SK-N-SH (cell line): ENCODE results near the gene ZNF692. TPM values are rescaled to one million over a fixed set of nuclear protein-coding genes. Genes with fewer than 3 reads are reported as not detected.
A peak's percentile ranks its signal among the peaks of the same experiment; 100 is the strongest.

Experiments
- CTCF ChIA-PET: fragments of 300-600, 350-600 bp; formaldehyde crosslinking; extraction: SDS; loops from one replicate; lab custom pipeline; 2021; lab: Yijun Ruan, JAX
- POLR2A ChIA-PET: fragments of 350-600 bp; sonication (Branson Sonifier 250); formaldehyde crosslinking; extraction: SDS; loops from one replicate; lab custom pipeline; 2020; ENCODE audit warnings: antibody characterized with exemption, inconsistent platforms; lab: Yijun Ruan, JAX
- DNase-seq: peaks from one replicate; pipeline ENCODE4 v3.0.0; 2012
- H2AFZ ChIP-seq: fragments of 200-600 bp; sonication (generic); 2 replicates; pipeline ENCODE4 v1.8.1; 2016; ENCODE audit warnings: antibody characterized with exemption, mild to moderate bottlenecking, low read depth
- H3F3A ChIP-seq: fragments of 200-600 bp; sonication (generic); replicated peaks from 2 replicates; pipeline ENCODE3; 2016; ENCODE audit warnings: antibody characterized with exemption, mild to moderate bottlenecking; ENCODE audit not compliant: insufficient read depth
- H3K27ac ChIP-seq, 2 experiments: fragments of 200-500 bp in 1 of 2; fragments of 200-600 bp in 1 of 2; sonication (Bioruptor generic) in 1 of 2; sonication (generic), shearing (Covaris generic) in 1 of 2; 2 replicates each; pipeline versions ENCODE4 v1.5.1 to v1.6.1; 2014 to 2016; ENCODE audit warnings: low read depth in 2 of 2, inconsistent platforms in 1 of 2, low read length in 1 of 2, mild to moderate bottlenecking in 1 of 2, mixed read lengths in 1 of 2
- H3K27me3 ChIP-seq: fragments of 200-600 bp; sonication (generic), shearing (Covaris generic); 2 replicates; pipeline ENCODE4 v1.6.1; 2016; ENCODE audit warnings: mixed run types; ENCODE audit not compliant: insufficient read depth
- H3K36me3 ChIP-seq, 2 experiments: fragments of 200-500 bp in 1 of 2; fragments of 200-600 bp in 1 of 2; sonication (Bioruptor generic) in 1 of 2; sonication (generic) in 1 of 2; replicated peaks in 1 of 2; 2 replicates each; pipeline versions ENCODE3 to v1.5.1; 2014 to 2016; ENCODE audit warnings: low read length in 1 of 2, mild to moderate bottlenecking in 1 of 2; ENCODE audit not compliant: insufficient read depth in 2 of 2, control insufficient read depth in 1 of 2
- H3K4me1 ChIP-seq, 2 experiments: fragments of 200-500 bp in 1 of 2; fragments of 200-600 bp in 1 of 2; sonication (Bioruptor generic) in 1 of 2; sonication (generic), shearing (Covaris generic) in 1 of 2; 2 replicates each; pipeline versions ENCODE4 v1.5.1 to v1.6.1; 2014 to 2016; ENCODE audit warnings: low read depth in 1 of 2, low read length in 1 of 2, mixed run types in 1 of 2; ENCODE audit not compliant: insufficient read depth in 2 of 2, control insufficient read depth in 1 of 2
- H3K4me2 ChIP-seq: fragments of 200-600 bp; sonication (generic), shearing (Covaris generic); 2 replicates; pipeline ENCODE4 v1.6.1; 2017; ENCODE audit warnings: mixed run types
- H3K4me3 ChIP-seq, 2 experiments: fragments of 200-500 bp in 1 of 2; fragments of 200-600 bp in 1 of 2; sonication (Bioruptor generic) in 1 of 2; sonication (generic), shearing (Covaris generic) in 1 of 2; 2 replicates each; pipeline versions ENCODE4 v1.5.1 to v1.8.1; 2014 to 2016; ENCODE audit warnings: low read depth in 2 of 2, inconsistent platforms in 1 of 2, low read length in 1 of 2, mild to moderate bottlenecking in 1 of 2, mixed read lengths in 1 of 2, moderate library complexity in 1 of 2
- H3K79me2 ChIP-seq: fragments of 200-600 bp; sonication (generic); 2 replicates; pipeline ENCODE4 v1.8.1; 2017; ENCODE audit warnings: mild to moderate bottlenecking; ENCODE audit not compliant: insufficient read depth
- H3K9ac ChIP-seq: fragments of 200-600 bp; sonication (generic); 2 replicates; pipeline ENCODE4 v1.6.1; 2017; ENCODE audit warnings: mixed run types
- H3K9me2 ChIP-seq: fragments of 200-600 bp; sonication (generic); 2 replicates; pipeline ENCODE4 v1.6.1; 2017; ENCODE audit warnings: mixed run types
- H3K9me3 ChIP-seq: fragments of 200-600 bp; sonication (generic); 2 replicates; pipeline ENCODE4 v1.6.1; 2017; ENCODE audit warnings: mixed run types, mild to moderate bottlenecking, moderate library complexity
- H4K20me1 ChIP-seq: fragments of 200-600 bp; sonication (generic); 2 replicates; pipeline ENCODE4 v1.6.1; 2017; ENCODE audit warnings: mild to moderate bottlenecking, mixed run types; ENCODE audit not compliant: insufficient read depth
- CHD2 ChIP-seq: fragments of 150-350 bp; IDR thresholded peaks from 2 replicates; pipeline ENCODE4 v1.6.1; 2018; ENCODE audit warnings: low read length; ENCODE audit not compliant: partially characterized antibody
- ELF1 ChIP-seq: IDR thresholded peaks from 2 replicates; pipeline ENCODE4 v1.4.0; 2012
- FOSL2 ChIP-seq: IDR thresholded peaks from 2 replicates; pipeline ENCODE4 v1.4.0; 2012; ENCODE audit warnings: low read depth, mild to moderate bottlenecking, moderate library complexity, borderline replicate concordance
- FOXM1 ChIP-seq: IDR thresholded peaks from 2 replicates; pipeline ENCODE4 v1.4.0; 2012; ENCODE audit warnings: low read depth, mild to moderate bottlenecking
- GABPA ChIP-seq: IDR thresholded peaks from 2 replicates; pipeline ENCODE4 v1.4.0; 2012; ENCODE audit warnings: low read depth, mild to moderate bottlenecking
- JUND ChIP-seq: IDR thresholded peaks from 2 replicates; pipeline ENCODE4 v1.4.0; 2012
- NFIC ChIP-seq: IDR thresholded peaks from 2 replicates; pipeline ENCODE4 v1.4.0; 2012; ENCODE audit warnings: borderline replicate concordance
- RCOR1 ChIP-seq: fragments of 150-350 bp; IDR thresholded peaks from 2 replicates; pipeline ENCODE4 v1.6.1; 2017; ENCODE audit warnings: antibody characterized with exemption, low read length
- RXRA ChIP-seq: IDR thresholded peaks from 2 replicates; pipeline ENCODE4 v1.4.0; 2012; ENCODE audit warnings: low read depth, mild to moderate bottlenecking, borderline replicate concordance
- TCF12 ChIP-seq: IDR thresholded peaks from 2 replicates; pipeline ENCODE4 v1.4.0; 2012
- WGBS: methylation state at CpG from one replicate; pipeline ENCODE4 v1.1.6; 2017; ENCODE audit warnings: low lambda C conversion rate; 5-methylcytosine and 5-hydroxymethylcytosine counted together
- polyA plus RNA-seq, 3 experiments: library from polyadenylated mRNA; depleted of rRNA; stranded (reverse); fragments of >200 nt; gene quantifications; 2 replicates each; pipeline ENCODE4 v1.2.3, GENCODE V29; 2012
- TF ChIP-seq, protein P1 (sequence below): IDR thresholded peaks from 2 replicates; pipeline ENCODE4 v1.6.1; 2012; ENCODE audit warnings: mild to moderate bottlenecking, low read depth, low read length, moderate library complexity
- TF ChIP-seq, protein P2 (sequence below): IDR thresholded peaks from 2 replicates; pipeline ENCODE4 v1.4.0; 2012; ENCODE audit warnings: low read depth

The ZNF692 gene
- polyA plus RNA-seq, 1 of the 3 experiments (the other 2 are of a cell fraction) = 47.0 TPM

DNA sequence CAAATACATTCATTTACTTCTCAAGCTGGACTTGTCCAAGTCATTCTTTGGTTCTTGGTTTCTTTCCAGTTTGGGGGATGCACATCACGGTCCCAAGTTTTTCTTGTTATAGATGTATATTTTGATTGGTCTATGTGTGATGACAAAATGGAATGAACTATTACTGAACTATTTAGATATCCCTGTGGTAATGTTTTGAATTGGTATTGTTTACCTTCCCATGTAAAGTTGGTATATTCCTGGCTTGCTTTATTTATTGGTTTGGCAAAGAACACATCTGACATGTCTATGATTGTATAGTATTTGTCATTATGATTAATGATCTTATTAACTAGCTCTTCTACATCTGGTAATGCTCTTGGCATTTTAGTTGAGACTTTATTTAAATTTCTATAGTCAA is 22.4 kb upstream of the ZNF692 start (continued):
- TF ChIP-seq, protein P1, sequence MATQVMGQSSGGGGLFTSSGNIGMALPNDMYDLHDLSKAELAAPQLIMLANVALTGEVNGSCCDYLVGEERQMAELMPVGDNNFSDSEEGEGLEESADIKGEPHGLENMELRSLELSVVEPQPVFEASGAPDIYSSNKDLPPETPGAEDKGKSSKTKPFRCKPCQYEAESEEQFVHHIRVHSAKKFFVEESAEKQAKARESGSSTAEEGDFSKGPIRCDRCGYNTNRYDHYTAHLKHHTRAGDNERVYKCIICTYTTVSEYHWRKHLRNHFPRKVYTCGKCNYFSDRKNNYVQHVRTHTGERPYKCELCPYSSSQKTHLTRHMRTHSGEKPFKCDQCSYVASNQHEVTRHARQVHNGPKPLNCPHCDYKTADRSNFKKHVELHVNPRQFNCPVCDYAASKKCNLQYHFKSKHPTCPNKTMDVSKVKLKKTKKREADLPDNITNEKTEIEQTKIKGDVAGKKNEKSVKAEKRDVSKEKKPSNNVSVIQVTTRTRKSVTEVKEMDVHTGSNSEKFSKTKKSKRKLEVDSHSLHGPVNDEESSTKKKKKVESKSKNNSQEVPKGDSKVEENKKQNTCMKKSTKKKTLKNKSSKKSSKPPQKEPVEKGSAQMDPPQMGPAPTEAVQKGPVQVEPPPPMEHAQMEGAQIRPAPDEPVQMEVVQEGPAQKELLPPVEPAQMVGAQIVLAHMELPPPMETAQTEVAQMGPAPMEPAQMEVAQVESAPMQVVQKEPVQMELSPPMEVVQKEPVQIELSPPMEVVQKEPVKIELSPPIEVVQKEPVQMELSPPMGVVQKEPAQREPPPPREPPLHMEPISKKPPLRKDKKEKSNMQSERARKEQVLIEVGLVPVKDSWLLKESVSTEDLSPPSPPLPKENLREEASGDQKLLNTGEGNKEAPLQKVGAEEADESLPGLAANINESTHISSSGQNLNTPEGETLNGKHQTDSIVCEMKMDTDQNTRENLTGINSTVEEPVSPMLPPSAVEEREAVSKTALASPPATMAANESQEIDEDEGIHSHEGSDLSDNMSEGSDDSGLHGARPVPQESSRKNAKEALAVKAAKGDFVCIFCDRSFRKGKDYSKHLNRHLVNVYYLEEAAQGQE = no peak
- TF ChIP-seq, all 33 proteins: peak for 0

DNA sequence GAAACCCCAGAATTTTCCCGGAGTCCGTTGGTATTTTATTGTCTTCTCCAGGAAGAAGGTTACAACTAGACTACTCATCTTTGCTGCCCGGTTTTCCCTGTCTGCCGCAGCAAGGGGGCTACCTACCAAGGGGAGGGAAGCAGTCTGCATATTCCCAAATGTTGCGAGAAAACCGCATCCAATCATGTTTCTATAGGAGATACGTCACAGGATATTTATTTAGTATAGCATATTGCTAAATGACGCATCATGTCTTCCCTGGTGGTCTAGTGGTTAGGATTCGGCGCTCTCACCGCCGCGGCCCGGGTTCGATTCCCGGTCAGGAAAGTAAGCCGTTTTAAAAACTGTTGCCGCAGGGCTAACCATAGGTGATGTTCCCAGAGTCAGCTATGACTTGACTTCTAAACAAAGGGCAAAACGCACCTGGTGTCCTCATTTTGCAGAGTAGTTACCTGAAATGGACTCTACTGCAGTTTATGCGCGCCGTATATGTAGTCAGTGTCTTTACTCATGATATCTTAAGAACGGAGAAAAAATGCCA is 15.2 kb upstream of the ZNF692 start:
- H3K9me2 ChIP-seq = no peaks in the 10 kb centered on the region
- WGBS = 2% methylated on average over 22 of the region's 23 CpGs
- CTCF ChIA-PET = interaction anchor here (0.8 to 4.3 kb wide), 6 partner anchors 8 to 52 kb away, joined by 3 to 19 read pairs (median 5); partner anchors contain the start of genes PGBD2 and ZNF692
- H3K4me3 ChIP-seq = peak overlapping the region; percentile 77 to 99
- H3K4me2 ChIP-seq = peak overlapping the region; percentile 95; the same call in 1 of the 2 replicates
- H3K9ac ChIP-seq = peak overlapping the region; percentile 97; the same call in 1 of the 2 replicates
- no peak; the same call in 1 of the 2 replicates for TF ChIP-seq ELF1
- peak; percentile 19; the same call in 1 of the 2 replicates for TF ChIP-seq GABPA
- TF ChIP-seq, protein P1 = 0 out of 2 replicates have a peak, but pooled peaks have one; percentile 32
- TF ChIP-seq RCOR1 = 0 out of 2 replicates have a peak, but pooled peaks have one; percentile 32
- TF ChIP-seq JUND = peak; percentile 41; the same call in 1 of the 2 replicates
- TF ChIP-seq NFIC = no peak; the same call in 1 of the 2 replicates
- TF ChIP-seq, protein P2, sequence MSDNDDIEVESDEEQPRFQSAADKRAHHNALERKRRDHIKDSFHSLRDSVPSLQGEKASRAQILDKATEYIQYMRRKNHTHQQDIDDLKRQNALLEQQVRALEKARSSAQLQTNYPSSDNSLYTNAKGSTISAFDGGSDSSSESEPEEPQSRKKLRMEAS = no peak
- TF ChIP-seq TCF12 = peak; percentile 22; the same call in 1 of the 2 replicates
- peak; percentile 77 for TF ChIP-seq FOSL2
- TF ChIP-seq CHD2 = peak; percentile 54
- 0 out of 2 replicates have a peak, but pooled peaks have one; percentile 29 for TF ChIP-seq RXRA
- TF ChIP-seq FOXM1 = no peak
- peaks cover 0 to 5% of the 10 kb centered on the region in 2 experiments; a peak in 2 of 4 replicates for H3K4me1 ChIP-seq
- no peaks in the 10 kb centered on the region for H3K36me3 ChIP-seq
- no peaks in the 10 kb centered on the region for H3K27me3 ChIP-seq
- POLR2A ChIA-PET = interaction anchor here (1.2 to 3.1 kb wide), 4 partner anchors 11 to 48 kb away, joined by 3 to 18 read pairs (median 7); partner anchors contain the start of genes SH3BP5L, ZNF672 and ZNF692
- no peaks in the 10 kb centered on the region for H3K79me2 ChIP-seq
- no peaks in the 10 kb centered on the region; the same call in 1 of the 2 replicates for H4K20me1 ChIP-seq
- DNase-seq = peak; percentile 67
- peaks cover 35% of the 10 kb centered on the region for H3F3A ChIP-seq
- no peaks in the 10 kb centered on the region for H3K9me3 ChIP-seq
- H2AFZ ChIP-seq = no peak overlapping the region
- H3K27ac ChIP-seq = peak overlapping the region; percentile 86 to 99
